Measurements from ENCODE around the gene HDAC5.
"Not testable (repeated sequence)": the region's sequence is repeated elsewhere in the genome, so short reads cannot be mapped to it uniquely, and the experiment has no call there.

The HDAC5 gene

GRCh38 chr17:44110823-44111633 is 12.4 kb downstream of the HDAC5 start:
- DNase-seq, result peak; percentile 53

- no peak for DNase-seq
Measured at GRCh38 chr17:44110011-44110686, 13.3 kb downstream of the HDAC5 start.

- DNase-seq, result no peak
Measured at GRCh38 chr17:44109312-44109630, 14.2 kb downstream of the HDAC5 start.

- DNase-seq, result no peak
Measured at GRCh38 chr17:44108440-44109311, 14.8 kb downstream of the HDAC5 start.

- DNase-seq, result no peak
Measured at GRCh38 chr17:44106801-44107200, 16.6 kb downstream of the HDAC5 start.

GRCh38 chr17:44105941-44106340 is 17.5 kb downstream of the HDAC5 start:
- DNase-seq, result no peak

- no peak for DNase-seq
Measured at GRCh38 chr17:44105483-44105882, 18.0 kb downstream of the HDAC5 start.

- no peak for DNase-seq
Measured at GRCh38 chr17:44102849-44103622, 20.4 kb downstream of the HDAC5 start.

GRCh38 chr17:44101858-44102257 is 21.6 kb downstream of the HDAC5 start:
- DNase-seq, result not testable (repeated sequence)

- no peak for DNase-seq
Measured at GRCh38 chr17:44097110-44097958, 26.1 kb downstream of the HDAC5 start.

GRCh38 chr17:44095647-44096496 is 27.6 kb downstream of the HDAC5 start:
- DNase-seq, result no peak

GRCh38 chr17:44095388-44095646 is 28.1 kb downstream of the HDAC5 start:
- DNase-seq, result no peak

GRCh38 chr17:44094701-44095387 is 28.6 kb downstream of the HDAC5 start:
- DNase-seq, result no peak

- no peak for DNase-seq
Measured at GRCh38 chr17:44093231-44093900, 30.1 kb downstream of the HDAC5 start.

GRCh38 chr17:44092051-44092450 is 31.4 kb downstream of the HDAC5 start:
- no peak for DNase-seq

- no peak for DNase-seq
Measured at GRCh38 chr17:44091200-44091997, 32.0 kb downstream of the HDAC5 start.

- no peak for DNase-seq
Measured at GRCh38 chr17:44088254-44088653, 35.2 kb downstream of the HDAC5 start.

GRCh38 chr17:44087319-44087718 is 36.1 kb downstream of the HDAC5 start:
- DNase-seq, result no peak

All from cortex of kidney (tissue), 1 donor.